GM08714 (cell line): ENCODE measurements around the gene SLC30A7.
"Not testable (repeated sequence)": the region's sequence is repeated elsewhere in the genome, so short reads cannot be mapped to it uniquely, and the experiment has no call there.

ENCODE experiments used
- H3K4me3 ChIP-seq: fragments of 200-500 bp; sonication (Bioruptor generic); 2 replicates; pipeline ENCODE4 v1.5.1; 2014; ENCODE audit warnings: mild to moderate bottlenecking, low read length, inconsistent platforms
- ZNF274 ChIP-seq: IDR thresholded peaks from 2 replicates; pipeline ENCODE4 v1.6.1; 2012; ENCODE audit warnings: mild to moderate bottlenecking, low read depth, low read length

Gene SLC30A7

GRCh38 chr1:100941580-100942216, 45.8 kb downstream of the SLC30A7 start:
- no peak for TF ChIP-seq ZNF274
- no peak overlapping the region for H3K4me3 ChIP-seq

- TF ChIP-seq ZNF274, result no peak
- no peak overlapping the region for H3K4me3 ChIP-seq
These were observed 46.6 kb downstream of the SLC30A7 start for GRCh38 chr1:100942304-100943046.

GRCh38 chr1:100943533-100943932, 47.6 kb downstream of the SLC30A7 start:
- TF ChIP-seq ZNF274, result no peak
- no peak overlapping the region for H3K4me3 ChIP-seq

- not testable (repeated sequence) for H3K4me3 ChIP-seq
These were observed 50.2 kb downstream of the SLC30A7 start for GRCh38 chr1:100946064-100946463.

- not testable (repeated sequence) for H3K4me3 ChIP-seq
These were observed 51.9 kb downstream of the SLC30A7 start for GRCh38 chr1:100947816-100948215.

- H3K4me3 ChIP-seq, result not testable (repeated sequence)
These were observed 53.0 kb downstream of the SLC30A7 start for GRCh38 chr1:100948721-100949405.

- H3K4me3 ChIP-seq, result not testable (repeated sequence)
These were observed 53.7 kb downstream of the SLC30A7 start for GRCh38 chr1:100949515-100950158.

- no peak overlapping the region for H3K4me3 ChIP-seq
- no peak for TF ChIP-seq ZNF274
These were observed 54.4 kb downstream of the SLC30A7 start for GRCh38 chr1:100950337-100950736.

GRCh38 chr1:100950781-100951180, 54.9 kb downstream of the SLC30A7 start:
- no peak for TF ChIP-seq ZNF274
- H3K4me3 ChIP-seq, result no peak overlapping the region

GRCh38 chr1:100952104-100952745, 56.3 kb downstream of the SLC30A7 start:
- no peak for TF ChIP-seq ZNF274
- H3K4me3 ChIP-seq, result no peak overlapping the region

- H3K4me3 ChIP-seq, result not testable (repeated sequence)
These were observed 57.1 kb downstream of the SLC30A7 start for GRCh38 chr1:100952970-100953369.

- no peak overlapping the region for H3K4me3 ChIP-seq
- TF ChIP-seq ZNF274, result no peak
These were observed 58.3 kb downstream of the SLC30A7 start for GRCh38 chr1:100953960-100954730.

- no peak for TF ChIP-seq ZNF274
- no peak overlapping the region for H3K4me3 ChIP-seq
These were observed 59.4 kb downstream of the SLC30A7 start for GRCh38 chr1:100955322-100955721.

- TF ChIP-seq ZNF274, result no peak
- no peak overlapping the region for H3K4me3 ChIP-seq
These were observed 63.7 kb downstream of the SLC30A7 start for GRCh38 chr1:100959502-100960060.
